ES-I3 (cell line): ENCODE measurements around the gene OR5F1.

Experiments
- H3K36me3 ChIP-seq: 2 replicates; pipeline ENCODE4 v1.6.1; 2013; ENCODE audit warnings: mild to moderate bottlenecking, low read length, control low read depth, moderate library complexity; ENCODE audit not compliant: insufficient read depth
- H3K4me1 ChIP-seq: 2 replicates; pipeline ENCODE4 v1.6.1; 2013; ENCODE audit warnings: mild to moderate bottlenecking, control low read depth, low read length; ENCODE audit not compliant: insufficient read depth
- H3K9ac ChIP-seq: 2 replicates; pipeline ENCODE4 v1.6.1; 2013; ENCODE audit warnings: low read depth, mild to moderate bottlenecking, low read length, moderate library complexity
- H3K9me3 ChIP-seq: 2 replicates; pipeline ENCODE4 v1.6.1; 2013; ENCODE audit warnings: mild to moderate bottlenecking, low read length, moderate library complexity; ENCODE audit not compliant: control insufficient read depth, insufficient read depth

Gene OR5F1

DNA sequence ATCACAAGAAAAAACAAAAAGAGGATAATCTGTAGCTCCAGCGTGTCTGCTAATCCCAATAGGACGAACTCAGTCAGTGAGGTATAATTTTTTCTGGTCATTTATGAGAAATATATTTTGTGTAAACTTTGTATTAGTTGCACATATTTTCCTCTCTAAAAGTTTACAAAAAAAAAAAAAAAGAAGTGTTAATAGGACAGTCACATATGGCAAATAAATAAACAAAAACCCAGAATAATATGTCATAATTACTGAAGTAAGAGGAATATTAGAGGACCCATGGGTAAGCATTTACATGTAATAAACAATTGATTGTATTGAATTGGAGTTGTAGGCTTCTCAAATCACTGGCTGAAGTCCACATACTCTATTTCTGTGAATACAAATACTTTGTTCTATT, at the start of gene OR5F1:
OR5F1 (minus strand) TSS at position 101 of the 400 bp plus-strand sequence; CDS start at position 101, 0 bp downstream.
- no peaks in the 10 kb centered on the region for H3K36me3 ChIP-seq
- no peak within 1 kb of the TSS for H3K9ac ChIP-seq
- peaks cover 2% of the 10 kb centered on the region; the same call in 1 of the 2 replicates for H3K9me3 ChIP-seq
- no peaks in the 10 kb centered on the region for H3K4me1 ChIP-seq

DNA sequence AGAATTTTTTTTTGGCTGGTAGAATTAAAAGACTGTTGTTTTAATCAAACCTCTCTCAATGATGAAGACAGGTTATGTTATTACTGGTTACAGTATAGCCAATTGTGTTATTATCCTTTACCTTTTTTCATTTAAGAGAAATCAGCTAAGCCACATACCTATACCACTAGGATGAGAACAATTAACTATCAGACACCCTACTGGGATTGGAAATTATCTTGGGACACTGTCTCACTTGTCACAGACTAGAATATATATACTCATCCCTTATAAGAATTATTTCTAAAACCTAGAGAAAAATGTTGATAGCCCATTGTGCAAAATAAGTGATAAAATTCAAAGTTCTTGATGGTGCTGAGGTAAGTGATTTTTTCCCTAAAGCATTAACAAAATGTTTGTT, 32.9 kb upstream of the OR5F1 start, which contains the start of gene OR5AS1:
OR5AS1 (plus strand) TSS at position 301 of the 400 bp plus-strand sequence. CDS start 2,765 bp downstream, outside the sequence.
- H3K9me3 ChIP-seq = no peaks in the 10 kb centered on the region
- no peaks in the 10 kb centered on the region for H3K36me3 ChIP-seq
- no peak within 1 kb of the TSS for H3K9ac ChIP-seq
- H3K4me1 ChIP-seq = no peaks in the 10 kb centered on the region

DNA sequence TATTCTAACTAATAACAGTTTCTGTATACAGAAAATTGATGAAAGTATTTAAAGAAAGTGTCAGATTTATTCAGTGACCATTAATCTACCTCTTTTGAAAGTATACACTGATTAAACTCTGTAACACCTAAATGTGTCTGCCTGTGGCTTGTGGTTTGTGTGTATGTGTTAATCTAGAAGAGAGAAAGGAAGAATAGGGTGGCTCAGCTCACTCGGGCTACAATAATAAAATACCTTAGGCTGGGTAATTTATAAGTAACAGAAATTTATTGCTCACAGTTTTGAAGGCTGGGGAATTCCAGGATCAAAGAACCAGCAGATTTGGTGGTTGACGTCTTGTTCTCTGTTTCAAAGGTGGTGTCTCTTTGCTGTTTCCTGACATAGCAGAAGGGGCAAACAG, 19.4 kb upstream of the OR5F1 start:
- no peak overlapping the region for H3K9ac ChIP-seq
- H3K36me3 ChIP-seq = no peaks in the 10 kb centered on the region
- no peaks in the 10 kb centered on the region for H3K4me1 ChIP-seq
- H3K9me3 ChIP-seq = peaks cover 4% of the 10 kb centered on the region; the same call in 1 of the 2 replicates

DNA sequence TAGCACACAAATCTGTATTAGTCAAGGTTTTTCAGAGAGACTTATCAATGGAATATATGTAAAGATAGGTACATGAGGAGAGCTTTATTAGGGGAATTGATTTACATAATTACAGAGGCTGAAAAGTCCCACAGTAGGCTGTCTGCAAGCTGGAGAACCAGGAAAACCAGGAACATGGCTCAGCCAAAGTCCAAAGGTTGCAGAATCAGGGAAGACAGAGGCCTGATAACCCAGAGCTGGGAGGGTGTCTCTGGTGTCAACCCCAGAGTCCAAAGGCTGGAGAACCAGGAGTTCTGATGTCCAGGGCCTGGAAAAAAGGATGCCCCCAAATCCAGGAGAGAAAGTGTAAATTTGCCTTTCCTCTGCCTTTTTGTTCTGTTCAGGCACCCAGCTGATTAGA, 16.3 kb upstream of the OR5F1 start:
- H3K4me1 ChIP-seq = no peaks in the 10 kb centered on the region
- no peaks in the 10 kb centered on the region for H3K36me3 ChIP-seq
- H3K9ac ChIP-seq = no peak overlapping the region
- peaks cover 4% of the 10 kb centered on the region; the same call in 1 of the 2 replicates for H3K9me3 ChIP-seq

DNA sequence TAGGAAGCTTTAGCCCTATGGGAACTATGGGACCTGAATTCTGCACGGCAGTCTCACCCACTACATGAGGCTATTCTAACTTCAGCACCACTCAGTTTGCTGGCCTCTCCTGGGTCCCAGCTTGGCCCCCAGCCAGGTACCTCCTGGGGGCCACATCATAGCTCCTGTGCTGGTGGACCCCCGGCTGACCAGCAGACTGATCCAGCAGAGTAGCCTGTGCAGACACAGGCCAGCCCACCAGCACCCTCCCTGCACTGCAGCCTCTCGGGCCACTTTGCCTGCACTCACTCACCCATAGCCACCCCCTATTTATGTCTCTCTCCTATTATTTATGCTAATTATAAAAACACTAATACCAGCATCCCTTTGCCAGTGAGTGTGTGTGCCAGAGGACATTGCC, 23.5 kb downstream of the OR5F1 start:
- no peaks in the 10 kb centered on the region for H3K9me3 ChIP-seq
- no peaks in the 10 kb centered on the region for H3K36me3 ChIP-seq
- no peak overlapping the region for H3K9ac ChIP-seq
- H3K4me1 ChIP-seq = no peaks in the 10 kb centered on the region; the same call in 1 of the 2 replicates

DNA sequence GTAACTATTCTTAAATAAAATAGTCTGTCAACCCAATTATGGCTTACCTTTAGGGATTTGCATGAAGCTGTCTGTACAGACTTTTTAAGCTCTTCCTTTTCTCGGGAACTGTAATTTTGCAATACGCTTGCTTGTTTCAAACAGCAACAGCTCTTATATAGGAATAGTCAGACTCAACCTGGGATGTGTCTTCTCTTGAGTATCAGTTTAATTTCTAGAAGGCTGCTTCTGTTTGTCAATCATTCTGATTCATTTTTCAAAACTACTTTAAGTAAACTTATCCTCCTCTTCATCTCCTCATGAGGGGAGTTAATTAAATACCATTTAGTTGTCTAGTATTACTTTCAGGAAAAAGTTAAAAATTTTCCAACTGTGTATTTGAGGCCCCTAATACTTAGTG, 24.6 kb downstream of the OR5F1 start, which contains the start of gene OR10AG1:
OR10AG1 (minus strand) TSS at position 101 of the 400 bp plus-strand sequence; CDS start at position 63, 38 bp downstream.
- no peaks in the 10 kb centered on the region; the same call in 1 of the 2 replicates for H3K4me1 ChIP-seq
- H3K9me3 ChIP-seq = no peaks in the 10 kb centered on the region

DNA sequence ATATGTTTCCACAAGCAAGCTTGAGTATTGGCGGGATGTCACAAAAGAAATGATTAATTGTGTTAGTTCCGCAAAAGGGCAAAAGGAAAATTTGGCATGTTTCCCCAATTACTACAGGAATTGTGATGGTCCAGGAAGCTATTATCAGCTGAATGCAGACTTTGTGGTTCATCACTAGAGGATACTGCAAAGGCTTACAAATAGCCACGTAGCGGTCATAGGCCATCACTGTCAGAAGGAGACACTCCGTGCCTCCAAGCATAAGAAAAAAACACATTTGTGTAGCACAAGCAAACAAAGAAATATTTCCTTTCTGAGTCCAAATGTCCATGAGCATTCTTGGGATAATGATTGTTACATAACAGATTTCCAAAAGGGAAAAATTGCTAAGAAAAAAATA, 26.5 kb downstream of the OR5F1 start:
- Histone ChIP-seq H3K36me3 (no peaks in the 10 kb centered on the region), H3K9me3 (no peaks in the 10 kb centered on the region), H3K4me1 (no peaks in the 10 kb centered on the region; the same call in 1 of the 2 replicates), H3K9ac (no peak overlapping the region)

More for the DNA sequence above, 24.6 kb downstream of the OR5F1 start, which contains the start of gene OR10AG1:
- H3K36me3 ChIP-seq = no peaks in the 10 kb centered on the region
- H3K9ac ChIP-seq = no peak within 1 kb of the TSS

DNA sequence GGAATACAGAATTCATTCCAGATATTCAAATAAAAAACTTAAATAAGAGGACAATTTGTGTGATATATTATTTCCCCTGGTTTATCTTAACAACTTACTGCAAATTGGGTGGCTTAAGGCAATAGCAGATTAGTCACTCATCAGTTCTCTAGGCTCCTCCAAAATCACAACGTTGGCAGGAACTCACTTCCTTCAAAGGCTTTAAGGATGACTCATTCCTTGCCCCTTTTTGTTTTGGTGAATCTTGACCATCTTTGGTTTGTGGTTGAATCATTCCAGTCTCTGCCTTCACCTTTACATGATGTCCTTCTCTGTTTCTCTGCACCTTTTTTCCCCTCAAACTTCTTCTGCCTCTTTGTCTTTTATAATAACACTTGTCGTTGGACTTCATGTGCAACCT, 28.0 kb downstream of the OR5F1 start:
- Histone ChIP-seq H3K4me1 (no peaks in the 10 kb centered on the region; the same call in 1 of the 2 replicates), H3K9ac (no peak overlapping the region), H3K36me3 (no peaks in the 10 kb centered on the region), H3K9me3 (no peaks in the 10 kb centered on the region)

DNA sequence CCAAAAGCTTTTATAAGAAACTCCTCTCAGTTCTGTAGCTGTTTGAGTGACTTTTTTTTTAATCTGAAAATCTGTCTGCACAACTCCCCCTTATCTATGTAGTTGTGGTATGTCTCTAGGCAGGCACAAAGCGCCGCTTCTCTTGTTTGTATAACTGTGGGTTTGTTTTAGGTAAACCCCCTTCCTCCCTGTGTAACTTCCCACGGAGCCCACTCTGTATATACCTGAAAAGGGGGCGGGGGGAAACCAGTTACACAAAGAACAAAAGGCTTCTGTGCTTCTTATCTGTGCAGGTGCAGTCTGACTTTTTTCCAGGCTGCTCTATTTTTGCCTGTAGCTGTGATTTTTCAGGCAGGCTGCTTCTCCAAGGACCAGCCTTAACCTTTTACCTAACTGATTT, 37.9 kb downstream of the OR5F1 start:
- H3K36me3 ChIP-seq = no peaks in the 10 kb centered on the region
- no peaks in the 10 kb centered on the region; the same call in 1 of the 2 replicates for H3K9me3 ChIP-seq
- no peak overlapping the region for H3K9ac ChIP-seq
- no peaks in the 10 kb centered on the region for H3K4me1 ChIP-seq

DNA sequence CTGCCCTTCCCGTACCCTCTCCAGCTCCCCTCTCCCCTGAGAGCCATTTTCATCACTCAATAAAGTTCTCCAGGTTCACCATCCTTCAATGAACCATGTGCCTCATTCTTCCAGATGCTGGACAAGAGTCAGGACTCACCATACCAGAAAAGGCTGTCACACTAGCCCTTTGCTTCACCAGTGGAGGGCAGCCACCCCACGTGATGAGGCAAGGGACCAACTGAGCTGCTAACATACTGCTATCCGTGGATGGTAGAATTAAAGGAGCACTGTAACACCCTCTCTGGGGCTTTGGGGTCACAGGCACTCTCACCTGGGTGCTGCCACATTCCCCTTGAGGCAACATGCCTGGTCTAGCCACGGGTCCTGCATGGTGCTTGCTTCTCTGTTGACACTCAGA, 45.1 kb downstream of the OR5F1 start:
- peaks cover 2% of the 10 kb centered on the region; the same call in 1 of the 2 replicates for H3K9me3 ChIP-seq
- no peak overlapping the region for H3K9ac ChIP-seq
- peaks cover 4% of the 10 kb centered on the region; the same call in 1 of the 2 replicates for H3K4me1 ChIP-seq
- H3K36me3 ChIP-seq = no peaks in the 10 kb centered on the region
